ENCODE measurements around the gene CD4.

The CD4 gene

DNA sequence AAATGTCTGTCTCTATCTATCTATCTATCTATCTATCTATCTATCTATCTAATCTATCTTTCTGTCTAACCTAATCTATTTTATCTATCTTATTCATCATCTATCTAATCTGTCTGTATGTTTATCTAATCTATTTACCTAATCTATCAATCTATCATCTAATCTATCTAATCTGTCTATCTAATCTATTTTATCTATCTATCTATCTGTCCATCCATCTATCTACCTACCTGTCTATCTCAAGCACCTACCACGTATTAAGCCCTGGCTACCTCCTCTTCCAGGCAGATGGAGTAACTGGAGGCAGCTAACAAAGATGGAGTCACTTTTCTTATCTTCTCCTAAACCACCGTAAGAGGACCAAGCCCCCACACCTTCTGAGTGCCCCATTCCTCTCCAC is 5.8 kb downstream of the CD4 start:
- Histone ChIP-seq H3F3A (ENCODE audit: insufficient read depth) (no peaks in the 10 kb centered on the region), H3K4me2 (ENCODE audit: low read depth, low read length, poor library complexity, severe bottlenecking) (no peak overlapping the region), H3K79me2 (ENCODE audit: insufficient read depth, low read length) (no peaks in the 10 kb centered on the region), H2AFZ (ENCODE audit: low read depth, low read length, severe bottlenecking) (no peak overlapping the region), H3K4me3 (ENCODE audit: insufficient read depth, low read length, poor library complexity, severe bottlenecking) (no peak overlapping the region), H4K20me1 (ENCODE audit: low read depth, low read length) (no peaks in the 10 kb centered on the region), H3K9me2 (replicated peaks; ENCODE audit: insufficient read depth, low read length) (no peaks in the 10 kb centered on the region), H3K27me3 (ENCODE audit: low read length) (no peaks in the 10 kb centered on the region), H3K27ac (ENCODE audit: low read depth, low read length) (no peak overlapping the region), H3K9ac (ENCODE audit: low read length) (no peak overlapping the region), H3K9me3 (ENCODE audit: insufficient read depth, low read length) (no peaks in the 10 kb centered on the region), H3K36me3 (ENCODE audit: low read length) (no peaks in the 10 kb centered on the region)
- no peak for TF ChIP-seq EZH2phosphoT487 (conservative IDR thresholded peaks at IDR 0.05; ENCODE audit: low read length)
- TF ChIP-seq, protein P1, sequence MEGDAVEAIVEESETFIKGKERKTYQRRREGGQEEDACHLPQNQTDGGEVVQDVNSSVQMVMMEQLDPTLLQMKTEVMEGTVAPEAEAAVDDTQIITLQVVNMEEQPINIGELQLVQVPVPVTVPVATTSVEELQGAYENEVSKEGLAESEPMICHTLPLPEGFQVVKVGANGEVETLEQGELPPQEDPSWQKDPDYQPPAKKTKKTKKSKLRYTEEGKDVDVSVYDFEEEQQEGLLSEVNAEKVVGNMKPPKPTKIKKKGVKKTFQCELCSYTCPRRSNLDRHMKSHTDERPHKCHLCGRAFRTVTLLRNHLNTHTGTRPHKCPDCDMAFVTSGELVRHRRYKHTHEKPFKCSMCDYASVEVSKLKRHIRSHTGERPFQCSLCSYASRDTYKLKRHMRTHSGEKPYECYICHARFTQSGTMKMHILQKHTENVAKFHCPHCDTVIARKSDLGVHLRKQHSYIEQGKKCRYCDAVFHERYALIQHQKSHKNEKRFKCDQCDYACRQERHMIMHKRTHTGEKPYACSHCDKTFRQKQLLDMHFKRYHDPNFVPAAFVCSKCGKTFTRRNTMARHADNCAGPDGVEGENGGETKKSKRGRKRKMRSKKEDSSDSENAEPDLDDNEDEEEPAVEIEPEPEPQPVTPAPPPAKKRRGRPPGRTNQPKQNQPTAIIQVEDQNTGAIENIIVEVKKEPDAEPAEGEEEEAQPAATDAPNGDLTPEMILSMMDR (IDR thresholded peaks at IDR 0.05; ENCODE audit: insufficient read depth, low read length, poor library complexity, severe bottlenecking), result no peak

DNA sequence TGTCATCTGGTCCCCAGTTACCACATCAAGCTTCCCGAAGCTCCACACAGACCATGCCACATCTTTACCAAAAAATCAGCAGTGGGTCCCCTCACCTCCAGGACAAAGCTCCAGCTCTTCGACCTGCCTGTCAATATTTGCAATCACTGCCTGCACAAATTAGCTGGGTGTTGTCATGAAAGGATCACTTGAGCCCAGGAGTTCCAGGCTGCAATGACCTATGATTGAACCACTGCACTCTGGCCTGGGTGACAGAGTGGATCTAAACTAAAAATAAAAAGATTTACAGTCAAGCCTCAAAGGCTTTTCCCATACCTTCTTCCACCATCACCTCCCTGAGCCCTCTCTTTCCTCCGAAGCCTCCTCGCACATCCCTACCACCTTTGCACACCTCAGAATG is 7.2 kb downstream of the CD4 start:
- Histone ChIP-seq H2AFZ (ENCODE audit: low read depth, low read length, severe bottlenecking) (no peak overlapping the region), H3K27ac (ENCODE audit: low read depth, low read length) (no peak overlapping the region), H3K79me2 (ENCODE audit: insufficient read depth, low read length) (no peaks in the 10 kb centered on the region)

DNA sequence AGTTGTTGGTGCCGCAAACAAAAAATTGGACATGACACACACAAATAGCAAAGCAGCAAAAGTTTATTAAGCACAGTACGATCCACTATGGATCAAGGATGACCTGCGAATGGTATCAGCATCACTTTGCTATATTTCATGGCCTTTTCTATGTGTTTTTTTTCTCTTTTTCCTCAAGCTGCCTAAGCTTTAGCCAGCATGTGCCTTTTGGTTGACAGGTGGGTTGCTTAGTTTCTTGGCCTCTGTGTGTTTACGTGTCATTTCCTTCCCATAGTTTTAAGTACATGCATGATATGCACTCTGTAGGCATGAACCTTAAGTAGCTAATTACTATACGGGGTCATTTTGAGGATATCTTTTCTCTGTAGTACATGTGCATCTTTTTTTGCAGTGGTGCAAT is 9.8 kb downstream of the CD4 start:
- Histone ChIP-seq H3K9me2 (replicated peaks; ENCODE audit: insufficient read depth, low read length) (no peaks in the 10 kb centered on the region), H3K27ac (ENCODE audit: low read depth, low read length) (no peak overlapping the region), H3K9ac (ENCODE audit: low read length) (no peak overlapping the region), H3K9me3 (ENCODE audit: insufficient read depth, low read length) (no peaks in the 10 kb centered on the region), H2AFZ (ENCODE audit: low read depth, low read length, severe bottlenecking) (no peak overlapping the region), H3K4me3 (ENCODE audit: insufficient read depth, low read length, poor library complexity, severe bottlenecking) (no peak overlapping the region), H3K4me2 (ENCODE audit: low read depth, low read length, poor library complexity, severe bottlenecking) (no peak overlapping the region), H3F3A (ENCODE audit: insufficient read depth) (no peaks in the 10 kb centered on the region), H3K27me3 (ENCODE audit: low read length) (no peaks in the 10 kb centered on the region), H4K20me1 (ENCODE audit: low read depth, low read length) (no peaks in the 10 kb centered on the region), H3K79me2 (ENCODE audit: insufficient read depth, low read length) (no peaks in the 10 kb centered on the region), H3K36me3 (ENCODE audit: low read length) (no peaks in the 10 kb centered on the region)
- TF ChIP-seq EZH2phosphoT487 (conservative IDR thresholded peaks at IDR 0.05; ENCODE audit: low read length), result no peak
- TF ChIP-seq, protein P1 (IDR thresholded peaks at IDR 0.05; ENCODE audit: insufficient read depth, low read length, poor library complexity, severe bottlenecking), result no peak

More for the DNA sequence above, 7.2 kb downstream of the CD4 start:
- no peaks in the 10 kb centered on the region for H3F3A ChIP-seq (ENCODE audit: insufficient read depth)
- H3K9ac ChIP-seq (ENCODE audit: low read length), result no peak overlapping the region
- no peaks in the 10 kb centered on the region for H4K20me1 ChIP-seq (ENCODE audit: low read depth, low read length)
- H3K4me2 ChIP-seq (ENCODE audit: low read depth, low read length, poor library complexity, severe bottlenecking), result no peak overlapping the region
- no peaks in the 10 kb centered on the region for H3K36me3 ChIP-seq (ENCODE audit: low read length)
- TF ChIP-seq, protein P1 (IDR thresholded peaks at IDR 0.05; ENCODE audit: insufficient read depth, low read length, poor library complexity, severe bottlenecking), result no peak
- no peak for TF ChIP-seq EZH2phosphoT487 (conservative IDR thresholded peaks at IDR 0.05; ENCODE audit: low read length)
- H3K9me3 ChIP-seq (ENCODE audit: insufficient read depth, low read length), result no peaks in the 10 kb centered on the region
- H3K27me3 ChIP-seq (ENCODE audit: low read length), result no peaks in the 10 kb centered on the region
- no peaks in the 10 kb centered on the region for H3K9me2 ChIP-seq (replicated peaks; ENCODE audit: insufficient read depth, low read length)
- no peak overlapping the region for H3K4me3 ChIP-seq (ENCODE audit: insufficient read depth, low read length, poor library complexity, severe bottlenecking)
